Ovary (tissue), 9 donors: Measurements from ENCODE around the gene AGK. TPM values are rescaled to one million over a fixed set of nuclear protein-coding genes. Genes with fewer than 3 reads are reported as not detected.

Source experiments
- DNase-seq, 5 donors: peaks; one replicate each; pipeline ENCODE4 v3.0.0-alpha.2; 2019 to 2020
- H3K27ac ChIP-seq, 2 donors: fragments of 200-600 bp; one replicate each; pipeline versions ENCODE4 v1.5.1 to v1.8.0; 2019 to 2022
- H3K27me3 ChIP-seq: fragments of 200-600 bp; one replicate; pipeline ENCODE4 v1.8.0; 2022
- H3K36me3 ChIP-seq: fragments of 200-600 bp; sonication (generic); one replicate; pipeline ENCODE4 v1.5.1; 2019
- H3K4me1 ChIP-seq: one replicate; pipeline ENCODE4 v1.8.1; 2013; ENCODE audit warnings: mild to moderate bottlenecking, moderate library complexity; ENCODE audit not compliant: insufficient read depth
- H3K4me3 ChIP-seq: fragments of 200-600 bp; sonication (generic); one replicate; pipeline ENCODE4 v1.5.1; 2017
- H3K9me3 ChIP-seq, 2 donors: fragments of 200-600 bp in 1 of 2; sonication (generic) in 1 of 2; one replicate each; pipeline versions ENCODE4 v1.5.1 to v1.8.1; 2013 to 2019; ENCODE audit warnings: mild to moderate bottlenecking in 1 of 2, moderate library complexity in 1 of 2
- CTCF ChIP-seq, 3 donors: fragments of 450-650 bp in 2 of 3; fragments of 200-600 bp in 1 of 3; IDR thresholded peaks; one replicate each; pipeline versions ENCODE4 v1.5.1 to v1.8.0; 2016 to 2022; ENCODE audit warnings: antibody characterized with exemption in 3 of 3, mild to moderate bottlenecking in 1 of 3
- EP300 ChIP-seq: sonication (generic); formaldehyde crosslinking; IDR thresholded peaks from one replicate; pipeline ENCODE4 v1.6.1; 2017; ENCODE audit warnings: antibody characterized with exemption
- POLR2A ChIP-seq: fragments of 450-650 bp; IDR thresholded peaks from one replicate; pipeline ENCODE4 v1.6.1; 2017; ENCODE audit warnings: antibody characterized with exemption, mild to moderate bottlenecking, moderate library complexity
- WGBS, 3 donors: extraction: QIAGEN DNeasy Blood & Tissue Kit in 1 of 3; methylation state at CpG; one replicate each; pipeline versions ENCODE4 v1.1.5 to v1.1.7; 2013 to 2017; 5-methylcytosine and 5-hydroxymethylcytosine counted together
- intact Hi-C, 4 donors: fragments of 100-400 bp; cut with DNase I; formaldehyde crosslinking; loops; one replicate each; pipeline versions ENCODE4 v1.11.0 to v1.15.1; 2022 to 2023
- polyA plus RNA-seq, 2 donors: library from polyadenylated mRNA; stranded (reverse); fragments of 200-250 nt in 1 of 2; fragments of 350-450 nt in 1 of 2; fragmentation: Illumina TruSeq in 1 of 2; extraction: RNeasy Lipid Tissue Mini Kit (QIAGEN cat#74804) in 1 of 2; gene quantifications; one replicate each; pipeline ENCODE4 v1.2.3, GENCODE V29; 2013 to 2014
- total RNA-seq, 7 donors: library from RNA; depleted of rRNA in 2 of 7; stranded (reverse); fragments of >200 nt in 2 of 7; fragmentation: NEBNext Ultra II Directional in 3 of 7; extraction: Animal tissue kit (Norgen Biotek cat#: 25700) in 3 of 7; gene quantifications; one replicate each; pipeline versions ENCODE4 v1.1.0 to v1.2.4, GENCODE V29; 2016 to 2023
- donor health status: DM: no; HTN: no; CAD: no; lungs with moderate emphysema.
- donor health status: DM: no; HTN: no; CAD: no.
- donor health status: Bipolar disorder and iron deficiency.
- donor health status: DM: yes; HTN: yes; CAD: no.
- donor health status: DM: no; HTN: no; CAD: no.
- donor health status: DM: yes; HTN: yes; CAD: no.

AGK gene
- total and polyA plus RNA-seq, 9 donors, result 11.3 to 32.1 (median 21.8) TPM

- no peak for DNase-seq
- H3K36me3 ChIP-seq, result no peaks in the 10 kb centered on the region
- H3K27me3 ChIP-seq, result no peaks in the 10 kb centered on the region
- no peaks in the 10 kb centered on the region for H3K4me1 ChIP-seq
- H3K27ac ChIP-seq, result no peak overlapping the region
- H3K9me3 ChIP-seq, result no peaks in the 10 kb centered on the region
- H3K4me3 ChIP-seq, result no peak overlapping the region
- WGBS, 3 donors, result 94 to 95% (median 94%) methylated on average over 4 of the region's 4 CpGs
- TF ChIP-seq CTCF (IDR thresholded peaks at IDR 0.05) (no peak), POLR2A (no peak), EP300 (no peak)
- intact Hi-C loops, result no loop called here
These were observed 37.7 kb downstream of the AGK start for GRCh38 chr7:141588912-141589311.

GRCh38 chr7:141590071-141590470 is 38.9 kb downstream of the AGK start:
- DNase-seq, result no peak
- 96 to 98% (median 98%) methylated on average over 3 of the region's 3 CpGs for WGBS, 3 donors

GRCh38 chr7:141590666-141591065 is 39.5 kb downstream of the AGK start:
- H3K27me3 ChIP-seq, result no peaks in the 10 kb centered on the region
- no peaks in the 10 kb centered on the region for H3K4me1 ChIP-seq
- intact Hi-C loops, result no loop called here
- no peak overlapping the region for H3K27ac ChIP-seq
- no peak for TF ChIP-seq EP300
- no peak for TF ChIP-seq CTCF (IDR thresholded peaks at IDR 0.05)
- no peak for TF ChIP-seq POLR2A
- H3K9me3 ChIP-seq, result no peaks in the 10 kb centered on the region
- no peak for DNase-seq
- 94 to 96% (median 95%) methylated on average over 3 of the region's 3 CpGs for WGBS, 3 donors
- H3K4me3 ChIP-seq, result no peak overlapping the region
- H3K36me3 ChIP-seq, result no peaks in the 10 kb centered on the region

More at GRCh38 chr7:141590071-141590470, 38.9 kb downstream of the AGK start:
- no peak overlapping the region for H3K27ac ChIP-seq
- no peaks in the 10 kb centered on the region for H3K4me1 ChIP-seq
- intact Hi-C loops, result no loop called here
- no peaks in the 10 kb centered on the region for H3K27me3 ChIP-seq
- H3K36me3 ChIP-seq, result no peaks in the 10 kb centered on the region
- no peak for TF ChIP-seq EP300
- no peak for TF ChIP-seq POLR2A
- no peak for TF ChIP-seq CTCF (IDR thresholded peaks at IDR 0.05)
- no peaks in the 10 kb centered on the region for H3K9me3 ChIP-seq
- no peak overlapping the region for H3K4me3 ChIP-seq

DNA sequence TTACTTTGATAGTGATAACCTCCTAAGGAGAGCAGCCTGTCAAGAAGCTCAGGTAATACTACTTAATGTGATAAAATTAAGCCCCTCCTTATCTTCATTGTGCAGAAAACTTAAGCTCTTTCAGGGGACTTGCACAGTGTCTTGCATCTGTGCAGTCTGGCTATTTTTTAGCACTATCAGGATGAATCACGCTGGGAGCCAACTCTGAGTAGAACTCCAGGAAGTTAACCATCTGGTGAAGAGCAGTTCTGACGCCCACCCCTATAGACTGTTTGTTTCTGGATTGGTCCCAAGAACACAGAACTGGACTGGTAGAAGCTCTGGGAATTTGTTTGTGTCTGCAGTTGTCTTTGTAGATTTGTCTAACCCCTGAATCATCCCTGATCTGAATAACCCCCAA is 41.9 kb downstream of the AGK start:
- DNase-seq, result no peak
- Histone ChIP-seq H3K36me3 (no peaks in the 10 kb centered on the region), H3K27ac (no peak overlapping the region), H3K27me3 (no peaks in the 10 kb centered on the region), H3K4me1 (no peaks in the 10 kb centered on the region), H3K9me3 (no peaks in the 10 kb centered on the region), H3K4me3 (no peak overlapping the region)
- WGBS, 3 donors, result 8 to 14% (median 13%) methylated on average over 2 of the region's 2 CpGs
- TF ChIP-seq CTCF (IDR thresholded peaks at IDR 0.05) (no peak), POLR2A (no peak), EP300 (no peak)
- intact Hi-C loops, result no loop called here
